NCI-H748 treated with DMSO at 0.1 percent for 48 hours (cell line): Measurements from ENCODE around the gene ARVCF.

ENCODE experiments used
- DNase-seq: peaks from one replicate; lab custom pipeline; 2025; lab: John Stamatoyannopoulos, UW

ARVCF gene

GRCh38 chr22:20054034-20054427, 37.4 kb upstream of the ARVCF start:
- DNase-seq: no peak

GRCh38 chr22:20053407-20054033, 36.9 kb upstream of the ARVCF start:
- DNase-seq: no peak

GRCh38 chr22:20052309-20053259, 36.0 kb upstream of the ARVCF start:
- DNase-seq: no peak

- DNase-seq: no peak
Observed at GRCh38 chr22:20051927-20052308, 35.3 kb upstream of the ARVCF start.

- no peak for DNase-seq
Observed at GRCh38 chr22:20046730-20047129, 30.1 kb upstream of the ARVCF start.

GRCh38 chr22:20044495-20045151, 28.0 kb upstream of the ARVCF start:
- DNase-seq: no peak

GRCh38 chr22:20043997-20044342, 27.3 kb upstream of the ARVCF start:
- no peak for DNase-seq

GRCh38 chr22:20043057-20043996, 26.7 kb upstream of the ARVCF start:
- DNase-seq: no peak

GRCh38 chr22:20040327-20041200, 23.9 kb upstream of the ARVCF start:
- DNase-seq: no peak

GRCh38 chr22:20039683-20040325, 23.2 kb upstream of the ARVCF start:
- no peak for DNase-seq

- DNase-seq: no peak
Observed at GRCh38 chr22:20038574-20038973, 22.0 kb upstream of the ARVCF start.

- DNase-seq: no peak
Observed at GRCh38 chr22:20037419-20037818, 20.8 kb upstream of the ARVCF start.

- no peak for DNase-seq
Observed at GRCh38 chr22:20036535-20037392, 20.1 kb upstream of the ARVCF start.

GRCh38 chr22:20036084-20036482, 19.5 kb upstream of the ARVCF start:
- DNase-seq: no peak

- DNase-seq: no peak
Observed at GRCh38 chr22:20035375-20036083, 18.9 kb upstream of the ARVCF start.

- no peak for DNase-seq
Observed at GRCh38 chr22:20034143-20034542, 17.5 kb upstream of the ARVCF start.

GRCh38 chr22:20033045-20033706, 16.6 kb upstream of the ARVCF start:
- no peak for DNase-seq

- DNase-seq: no peak
Observed at GRCh38 chr22:20032407-20032991, 15.9 kb upstream of the ARVCF start.
